ENCODE measurements around the gene ARHGAP6. TPM values are rescaled to one million over a fixed set of nuclear protein-coding genes. Genes with fewer than 3 reads are reported as not detected.

The ARHGAP6 gene
- total RNA-seq, result 13.8 TPM

- intact Hi-C loops (cut with DNase I), result no loop called here
- ATAC-seq, result peak; percentile 91
These were observed at the start of gene ARHGAP6 for GRCh38 chrX:11665168-11666111. TSS of gene ARHGAP6 (minus strand) at chrX:11665920. CDS start at chrX:11664828, 1,092 bp downstream.

GRCh38 chrX:11704725-11705495 lies 39.2 kb upstream of the ARHGAP6 start:
- ATAC-seq (no peak), DNase-seq (ENCODE audit: low spot score) (no peak)
- intact Hi-C loops (cut with DNase I), result no loop called here

More at GRCh38 chrX:11665168-11666111, at the start of gene ARHGAP6:
- DNase-seq (ENCODE audit: low spot score), result peak; percentile 67

- DNase-seq (ENCODE audit: low spot score) (no peak), ATAC-seq (peak; percentile 39)
- intact Hi-C loops (cut with DNase I), result no loop called here
These were observed 38.1 kb upstream of the ARHGAP6 start for GRCh38 chrX:11703855-11704254.

GRCh38 chrX:11702965-11703631 lies 37.4 kb upstream of the ARHGAP6 start:
- ATAC-seq, result no peak
- intact Hi-C loops (cut with DNase I), result no loop called here

GRCh38 chrX:11702420-11702819 lies 36.7 kb upstream of the ARHGAP6 start:
- intact Hi-C loops (cut with DNase I), result no loop called here
- ATAC-seq (no peak), DNase-seq (ENCODE audit: low spot score) (no peak)

More at GRCh38 chrX:11702965-11703631, 37.4 kb upstream of the ARHGAP6 start:
- DNase-seq (ENCODE audit: low spot score), result no peak

- intact Hi-C loops (cut with DNase I), result no loop called here
- ATAC-seq, result peak; percentile 68
- no peak for DNase-seq (ENCODE audit: low spot score)
These were observed 33.0 kb upstream of the ARHGAP6 start for GRCh38 chrX:11698702-11699101.

- no peak for ATAC-seq
- DNase-seq (ENCODE audit: low spot score), result no peak
- intact Hi-C loops (cut with DNase I), result no loop called here
These were observed 22.5 kb upstream of the ARHGAP6 start for GRCh38 chrX:11688201-11688600.

GRCh38 chrX:11687157-11687556 lies 21.4 kb upstream of the ARHGAP6 start:
- intact Hi-C loops (cut with DNase I), result no loop called here
- ATAC-seq (no peak), DNase-seq (ENCODE audit: low spot score) (no peak)

- intact Hi-C loops (cut with DNase I), result no loop called here
- ATAC-seq, result no peak
- no peak for DNase-seq (ENCODE audit: low spot score)
These were observed 17.3 kb upstream of the ARHGAP6 start for GRCh38 chrX:11683057-11683456.

- intact Hi-C loops (cut with DNase I), result no loop called here
- peak; percentile 26 for ATAC-seq
- DNase-seq (ENCODE audit: low spot score), result no peak
These were observed 12.4 kb upstream of the ARHGAP6 start for GRCh38 chrX:11678158-11678557.

GRCh38 chrX:11672213-11672612 lies 6.5 kb upstream of the ARHGAP6 start:
- no peak for DNase-seq (ENCODE audit: low spot score)
- intact Hi-C loops (cut with DNase I), result no loop called here
- ATAC-seq, result no peak

- no peak for ATAC-seq
- intact Hi-C loops (cut with DNase I), result no loop called here
These were observed 4.6 kb upstream of the ARHGAP6 start for GRCh38 chrX:11670316-11670715.

GRCh38 chrX:11666952-11667685 lies 1.4 kb upstream of the ARHGAP6 start:
- intact Hi-C loops (cut with DNase I), result no loop called here
- DNase-seq (ENCODE audit: low spot score) (no peak), ATAC-seq (no peak)

More at GRCh38 chrX:11670316-11670715, 4.6 kb upstream of the ARHGAP6 start:
- no peak for DNase-seq (ENCODE audit: low spot score)

- ATAC-seq (peak; percentile 33), DNase-seq (ENCODE audit: low spot score) (no peak)
- intact Hi-C loops (cut with DNase I), result no loop called here
These were observed 444 bp upstream of the ARHGAP6 start for GRCh38 chrX:11666164-11666563.

GRCh38 chrX:11664211-11665167 lies 1.2 kb downstream of the ARHGAP6 start:
- intact Hi-C loops (cut with DNase I), result no loop called here
- peak; percentile 22 for ATAC-seq
- no peak for DNase-seq (ENCODE audit: low spot score)

GRCh38 chrX:11663875-11664210 lies 1.9 kb downstream of the ARHGAP6 start:
- DNase-seq (ENCODE audit: low spot score) (no peak), ATAC-seq (no peak)
- intact Hi-C loops (cut with DNase I), result no loop called here

- intact Hi-C loops (cut with DNase I), result no loop called here
- ATAC-seq (no peak), DNase-seq (ENCODE audit: low spot score) (no peak)
These were observed 10.3 kb downstream of the ARHGAP6 start for GRCh38 chrX:11655282-11656015.
